Stimulated activated CD8-positive, alpha-beta memory T cell treated with anti-CD3 and anti-CD28 coated beads, Interleukin-4, amount 100 ng/mL, for 1 hour (primary cell): ENCODE results near the gene OPRL1.

Experiments used
- DNase-seq, 2 donors: peaks; one replicate each; pipeline ENCODE4 v3.0.0-alpha.2; 2020; ENCODE audit warnings: low read depth in 2 of 2, low spot score in 1 of 2

Gene OPRL1

GRCh38 chr20:64056639-64056888 lies 23.3 kb upstream of the OPRL1 start:
- no peak for DNase-seq

GRCh38 chr20:64056889-64057627 lies 22.8 kb upstream of the OPRL1 start:
- DNase-seq = no peak

- peak; percentile 56 to 63 for DNase-seq
These were observed 22.0 kb upstream of the OPRL1 start for GRCh38 chr20:64057628-64058498.

- no peak for DNase-seq
These were observed 21.3 kb upstream of the OPRL1 start for GRCh38 chr20:64058536-64058935.

GRCh38 chr20:64062276-64062595 lies 17.6 kb upstream of the OPRL1 start:
- DNase-seq = no peak

GRCh38 chr20:64062596-64063388 lies 17.1 kb upstream of the OPRL1 start, which contains the start of gene TCEA2:
Gene TCEA2 (plus strand): TSS chr20:64063198. CDS start chr20:64063313, 115 bp downstream.
- DNase-seq = peak; percentile 83 to 89

GRCh38 chr20:64063389-64064144 lies 16.3 kb upstream of the OPRL1 start:
- DNase-seq = no peak

GRCh38 chr20:64064145-64064698 lies 15.7 kb upstream of the OPRL1 start:
- no peak for DNase-seq

GRCh38 chr20:64065062-64065973 lies 14.6 kb upstream of the OPRL1 start:
- no peak for DNase-seq

- DNase-seq = no peak
These were observed 13.9 kb upstream of the OPRL1 start for GRCh38 chr20:64065974-64066343.

GRCh38 chr20:64067005-64067632 lies 12.8 kb upstream of the OPRL1 start:
- DNase-seq = no peak

- no peak for DNase-seq
These were observed 12.1 kb upstream of the OPRL1 start for GRCh38 chr20:64067733-64068307.

- DNase-seq = no peak
These were observed 11.3 kb upstream of the OPRL1 start for GRCh38 chr20:64068386-64069208.

- no peak for DNase-seq
These were observed 10.7 kb upstream of the OPRL1 start for GRCh38 chr20:64069209-64069613.

- no peak for DNase-seq
These were observed 10.2 kb upstream of the OPRL1 start for GRCh38 chr20:64069614-64070243.

- no peak for DNase-seq
These were observed 9.5 kb upstream of the OPRL1 start for GRCh38 chr20:64070244-64070993.
